ENCODE measurements around the gene ADGRF4.
A peak's percentile ranks its signal among the peaks of the same experiment; 100 is the strongest.

Gene ADGRF4

DNA sequence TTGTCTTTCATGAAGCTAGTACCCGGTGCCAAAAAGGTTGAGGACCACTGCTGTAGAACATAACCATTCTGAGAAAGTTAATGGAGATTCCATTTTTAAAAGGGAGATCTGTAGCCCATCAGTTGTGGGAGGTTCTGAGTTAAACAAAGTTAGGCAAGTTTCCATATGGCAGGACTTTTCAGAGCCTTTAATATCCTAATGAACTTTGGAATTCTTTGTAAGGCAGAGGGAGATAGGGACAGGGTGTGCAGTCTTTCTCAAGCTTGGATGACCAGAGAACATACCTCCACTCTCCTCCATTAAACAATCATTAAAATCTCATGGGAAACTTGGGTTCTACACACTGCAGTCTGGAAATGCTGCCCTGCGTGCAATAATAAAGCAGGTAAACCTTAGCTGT lies 14.8 kb downstream of the ADGRF4 start:
- H3K27me3 ChIP-seq (ENCODE audit: control insufficient read depth, insufficient read depth, low read length): no peaks in the 10 kb centered on the region
- H3K27ac ChIP-seq (ENCODE audit: low read depth, low read length): no peak overlapping the region
- no peaks in the 10 kb centered on the region for H3K9me3 ChIP-seq (ENCODE audit: control insufficient read depth, insufficient read depth, low read length)
- H3K4me3 ChIP-seq (ENCODE audit: low read depth, low read length): no peak overlapping the region
- H3K36me3 ChIP-seq (ENCODE audit: control insufficient read depth, insufficient read depth, low read length): no peaks in the 10 kb centered on the region
- H3K9ac ChIP-seq (ENCODE audit: low read depth, low read length): no peak overlapping the region
- H3K4me1 ChIP-seq (ENCODE audit: control insufficient read depth, insufficient read depth, low read length): no peaks in the 10 kb centered on the region

DNA sequence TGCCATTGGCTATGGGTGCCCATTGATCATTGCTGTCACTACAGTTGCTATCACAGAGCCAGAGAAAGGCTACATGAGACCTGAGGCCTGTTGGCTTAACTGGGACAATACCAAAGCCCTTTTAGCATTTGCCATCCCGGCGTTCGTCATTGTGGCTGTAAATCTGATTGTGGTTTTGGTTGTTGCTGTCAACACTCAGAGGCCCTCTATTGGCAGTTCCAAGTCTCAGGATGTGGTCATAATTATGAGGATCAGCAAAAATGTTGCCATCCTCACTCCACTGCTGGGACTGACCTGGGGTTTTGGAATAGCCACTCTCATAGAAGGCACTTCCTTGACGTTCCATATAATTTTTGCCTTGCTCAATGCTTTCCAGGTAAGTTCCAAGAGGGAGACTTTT lies 16.4 kb downstream of the ADGRF4 start:
- H3K4me1 ChIP-seq (ENCODE audit: control insufficient read depth, insufficient read depth, low read length): no peaks in the 10 kb centered on the region
- H3K4me3 ChIP-seq (ENCODE audit: low read depth, low read length): no peak overlapping the region
- no peaks in the 10 kb centered on the region for H3K36me3 ChIP-seq (ENCODE audit: control insufficient read depth, insufficient read depth, low read length)
- no peak overlapping the region for H3K9ac ChIP-seq (ENCODE audit: low read depth, low read length)
- no peaks in the 10 kb centered on the region for H3K9me3 ChIP-seq (ENCODE audit: control insufficient read depth, insufficient read depth, low read length)
- H3K27ac ChIP-seq (ENCODE audit: low read depth, low read length): no peak overlapping the region
- H3K27me3 ChIP-seq (ENCODE audit: control insufficient read depth, insufficient read depth, low read length): no peaks in the 10 kb centered on the region

DNA sequence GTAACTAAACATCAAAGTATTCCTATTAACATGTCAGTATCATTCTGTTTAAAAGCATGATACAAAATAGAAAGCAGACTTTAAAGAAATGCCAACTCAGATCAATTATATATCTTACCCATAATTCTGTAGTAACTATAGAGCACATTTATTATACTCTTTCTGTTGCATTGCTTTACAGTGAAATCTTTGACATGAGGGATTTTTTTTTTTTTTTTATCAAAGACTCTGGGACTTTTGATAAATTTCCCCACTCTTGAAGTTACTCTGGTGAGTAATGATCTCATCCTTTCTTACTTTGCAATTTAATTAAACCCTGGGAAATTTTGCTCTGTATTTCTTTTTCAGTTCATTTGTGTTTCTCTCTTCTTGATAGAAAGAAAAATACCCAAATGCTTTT lies 17.4 kb downstream of the ADGRF4 start:
- no peaks in the 10 kb centered on the region for H3K4me1 ChIP-seq (ENCODE audit: control insufficient read depth, insufficient read depth, low read length)
- no peak overlapping the region for H3K27ac ChIP-seq (ENCODE audit: low read depth, low read length)
- no peaks in the 10 kb centered on the region for H3K9me3 ChIP-seq (ENCODE audit: control insufficient read depth, insufficient read depth, low read length)
- H3K27me3 ChIP-seq (ENCODE audit: control insufficient read depth, insufficient read depth, low read length): no peaks in the 10 kb centered on the region
- H3K36me3 ChIP-seq (ENCODE audit: control insufficient read depth, insufficient read depth, low read length): no peaks in the 10 kb centered on the region
- H3K4me3 ChIP-seq (ENCODE audit: low read depth, low read length): no peak overlapping the region
- H3K9ac ChIP-seq (ENCODE audit: low read depth, low read length): no peak overlapping the region

DNA sequence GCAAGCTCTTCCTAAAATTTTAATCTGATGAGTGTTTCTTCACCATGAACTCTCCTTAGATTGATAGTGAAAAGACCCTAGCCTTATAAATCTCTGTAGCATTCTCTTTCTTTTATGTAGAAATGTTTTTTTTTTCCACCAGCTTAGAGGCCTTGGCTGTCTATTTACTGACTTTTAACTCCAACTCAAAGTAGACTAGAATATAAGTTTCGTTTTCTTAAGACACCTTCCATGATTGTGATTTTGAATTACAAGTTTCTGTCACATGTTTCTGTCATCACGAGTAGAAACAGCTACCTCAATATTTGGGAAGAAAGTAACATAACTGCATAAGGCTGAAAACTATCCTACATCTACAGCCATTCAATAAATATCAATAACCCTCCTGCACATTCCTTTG lies 17.8 kb downstream of the ADGRF4 start:
- H3K27ac ChIP-seq (ENCODE audit: low read depth, low read length): no peak overlapping the region
- H3K27me3 ChIP-seq (ENCODE audit: control insufficient read depth, insufficient read depth, low read length): no peaks in the 10 kb centered on the region
- no peak overlapping the region for H3K9ac ChIP-seq (ENCODE audit: low read depth, low read length)
- no peaks in the 10 kb centered on the region for H3K9me3 ChIP-seq (ENCODE audit: control insufficient read depth, insufficient read depth, low read length)
- H3K4me3 ChIP-seq (ENCODE audit: low read depth, low read length): no peak overlapping the region
- H3K36me3 ChIP-seq (ENCODE audit: control insufficient read depth, insufficient read depth, low read length): no peaks in the 10 kb centered on the region
- no peaks in the 10 kb centered on the region for H3K4me1 ChIP-seq (ENCODE audit: control insufficient read depth, insufficient read depth, low read length)

DNA sequence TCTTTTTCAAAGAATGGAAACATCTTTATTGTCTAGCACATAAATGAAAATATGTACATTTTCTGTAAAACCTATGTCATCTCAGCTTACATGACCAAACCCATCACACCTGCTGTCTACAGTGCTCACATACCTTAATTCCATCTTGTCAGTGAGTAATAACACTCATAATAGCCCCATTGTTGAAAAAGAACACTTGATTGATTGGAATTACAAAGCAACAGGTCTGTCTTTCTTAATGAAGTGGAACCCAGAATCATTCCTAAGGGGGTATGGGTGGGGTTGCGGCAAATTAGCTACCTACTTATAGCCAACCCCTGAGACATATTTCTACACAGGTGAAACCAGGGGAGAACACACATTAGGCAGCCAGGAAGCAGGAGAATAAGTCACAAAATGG lies 20.2 kb downstream of the ADGRF4 start:
- H3K9me3 ChIP-seq (ENCODE audit: control insufficient read depth, insufficient read depth, low read length): no peaks in the 10 kb centered on the region
- H3K27me3 ChIP-seq (ENCODE audit: control insufficient read depth, insufficient read depth, low read length): no peaks in the 10 kb centered on the region
- no peak overlapping the region for H3K27ac ChIP-seq (ENCODE audit: low read depth, low read length)
- no peaks in the 10 kb centered on the region for H3K4me1 ChIP-seq (ENCODE audit: control insufficient read depth, insufficient read depth, low read length)
- H3K36me3 ChIP-seq (ENCODE audit: control insufficient read depth, insufficient read depth, low read length): no peaks in the 10 kb centered on the region
- H3K9ac ChIP-seq (ENCODE audit: low read depth, low read length): no peak overlapping the region
- H3K4me3 ChIP-seq (ENCODE audit: low read depth, low read length): no peak overlapping the region

DNA sequence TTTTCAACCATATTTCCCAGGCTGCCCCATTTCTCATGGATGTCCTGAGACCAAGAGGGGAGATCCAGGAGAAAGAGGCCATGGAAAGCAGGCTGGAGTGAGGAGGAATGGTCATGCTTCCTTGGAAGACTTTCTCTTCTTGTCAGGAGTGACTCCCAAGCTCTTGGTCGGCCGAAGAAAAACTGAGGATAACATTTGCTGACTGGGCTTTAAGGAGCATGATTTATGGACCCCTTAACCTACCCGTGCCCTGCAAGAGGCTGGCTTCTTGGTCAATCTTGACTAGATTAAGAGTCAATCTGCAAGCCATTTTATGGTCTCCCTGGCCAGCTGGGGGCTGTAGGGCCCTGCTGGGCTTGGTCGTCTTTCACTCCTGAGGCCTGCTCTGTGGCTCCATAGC lies 22.8 kb downstream of the ADGRF4 start:
- no peaks in the 10 kb centered on the region for H3K27me3 ChIP-seq (ENCODE audit: control insufficient read depth, insufficient read depth, low read length)
- H3K4me1 ChIP-seq (ENCODE audit: control insufficient read depth, insufficient read depth, low read length): no peaks in the 10 kb centered on the region
- H3K9ac ChIP-seq (ENCODE audit: low read depth, low read length): no peak overlapping the region
- no peaks in the 10 kb centered on the region for H3K9me3 ChIP-seq (ENCODE audit: control insufficient read depth, insufficient read depth, low read length)
- no peak overlapping the region for H3K4me3 ChIP-seq (ENCODE audit: low read depth, low read length)
- H3K36me3 ChIP-seq (ENCODE audit: control insufficient read depth, insufficient read depth, low read length): no peaks in the 10 kb centered on the region
- no peak overlapping the region for H3K27ac ChIP-seq (ENCODE audit: low read depth, low read length)

DNA sequence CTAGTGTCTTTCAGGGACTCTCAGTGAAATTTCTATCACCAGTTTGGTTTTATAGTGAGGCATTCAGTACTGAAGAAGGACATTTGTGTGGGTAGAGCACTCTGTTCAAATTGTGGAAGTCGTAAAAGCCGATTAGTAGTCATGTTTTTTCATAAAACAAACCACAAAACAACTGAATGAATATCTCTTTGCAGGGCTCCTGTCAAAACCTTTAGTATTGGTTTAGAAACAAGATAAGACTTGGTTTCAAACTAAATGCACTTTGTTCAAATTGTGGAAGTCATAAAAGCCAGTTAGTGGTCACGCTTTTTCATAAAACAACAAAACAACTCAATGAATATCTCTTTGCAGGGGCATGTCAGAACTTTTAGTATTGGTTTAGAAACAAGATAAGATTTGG lies 23.8 kb downstream of the ADGRF4 start:
- H3K9me3 ChIP-seq (ENCODE audit: control insufficient read depth, insufficient read depth, low read length): no peaks in the 10 kb centered on the region
- H3K4me1 ChIP-seq (ENCODE audit: control insufficient read depth, insufficient read depth, low read length): no peaks in the 10 kb centered on the region
- no peak overlapping the region for H3K9ac ChIP-seq (ENCODE audit: low read depth, low read length)
- H3K4me3 ChIP-seq (ENCODE audit: low read depth, low read length): no peak overlapping the region
- H3K27me3 ChIP-seq (ENCODE audit: control insufficient read depth, insufficient read depth, low read length): no peaks in the 10 kb centered on the region
- H3K27ac ChIP-seq (ENCODE audit: low read depth, low read length): no peak overlapping the region
- no peaks in the 10 kb centered on the region for H3K36me3 ChIP-seq (ENCODE audit: control insufficient read depth, insufficient read depth, low read length)

DNA sequence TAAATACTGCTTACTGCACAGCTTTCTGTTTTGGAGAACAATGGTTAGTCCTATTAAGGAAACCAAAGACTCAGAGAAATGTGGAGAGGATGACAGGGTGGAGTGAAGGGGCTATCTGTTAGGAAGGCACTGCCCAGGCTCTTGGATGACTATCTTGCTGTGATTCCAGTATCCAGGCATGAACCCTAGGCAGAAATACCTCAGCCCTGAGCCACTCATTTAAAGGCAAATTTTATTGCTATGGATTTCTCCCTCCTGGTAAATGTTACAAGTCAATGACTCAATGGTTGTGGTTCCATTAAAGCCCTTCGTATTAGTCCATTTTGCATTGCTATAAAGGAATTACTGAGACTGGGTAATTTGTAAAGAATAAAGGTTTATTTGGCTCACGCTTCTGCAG lies 25.9 kb downstream of the ADGRF4 start:
- Histone ChIP-seq H3K4me1 (ENCODE audit: control insufficient read depth, insufficient read depth, low read length) (no peaks in the 10 kb centered on the region), H3K9ac (ENCODE audit: low read depth, low read length) (no peak overlapping the region), H3K4me3 (ENCODE audit: low read depth, low read length) (no peak overlapping the region), H3K9me3 (ENCODE audit: control insufficient read depth, insufficient read depth, low read length) (no peaks in the 10 kb centered on the region), H3K27ac (ENCODE audit: low read depth, low read length) (no peak overlapping the region), H3K36me3 (ENCODE audit: control insufficient read depth, insufficient read depth, low read length) (no peaks in the 10 kb centered on the region), H3K27me3 (ENCODE audit: control insufficient read depth, insufficient read depth, low read length) (no peaks in the 10 kb centered on the region)

DNA sequence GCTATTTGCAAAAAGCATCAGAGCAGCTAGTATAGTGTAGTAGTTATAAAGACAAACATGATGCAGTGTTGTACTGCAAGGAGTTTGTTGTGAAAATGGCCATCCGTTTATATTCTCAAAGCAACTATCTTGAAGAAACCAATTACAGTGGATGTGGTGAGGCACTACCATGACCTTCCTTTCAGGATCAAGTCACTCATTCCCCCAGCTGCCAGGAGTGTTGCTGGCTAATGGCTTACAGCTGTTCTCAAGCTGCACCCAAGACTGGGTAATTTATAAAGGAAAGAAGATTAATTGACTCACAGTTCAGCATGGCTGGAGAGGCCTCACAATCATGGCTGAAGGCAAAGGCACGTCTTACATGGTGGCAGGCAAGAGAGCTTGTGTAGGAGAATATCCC lies 29.0 kb downstream of the ADGRF4 start:
- Histone ChIP-seq H3K4me1 (ENCODE audit: control insufficient read depth, insufficient read depth, low read length) (no peaks in the 10 kb centered on the region), H3K9me3 (ENCODE audit: control insufficient read depth, insufficient read depth, low read length) (no peaks in the 10 kb centered on the region)

DNA sequence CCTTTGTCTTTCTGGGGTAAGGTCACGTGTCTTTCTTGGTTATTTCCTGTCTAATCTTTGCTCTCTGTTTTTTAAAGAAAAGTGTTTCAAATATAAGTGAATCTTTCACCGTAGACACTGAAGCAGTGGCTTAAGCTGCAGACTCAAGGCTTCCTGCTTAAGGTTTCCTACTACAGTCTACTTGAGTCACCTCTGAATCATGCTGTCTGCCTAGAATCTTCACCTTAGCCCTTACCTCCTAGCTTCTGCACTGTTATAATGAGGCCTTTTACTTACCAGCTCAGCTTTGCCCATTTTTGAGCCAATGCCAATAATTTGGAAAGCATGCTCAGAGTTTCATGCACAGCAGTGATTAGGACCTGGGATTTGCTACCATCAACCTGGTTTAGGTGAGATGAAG lies 30.6 kb downstream of the ADGRF4 start:
- H3K36me3 ChIP-seq (ENCODE audit: control insufficient read depth, insufficient read depth, low read length): no peaks in the 10 kb centered on the region
- H3K27ac ChIP-seq (ENCODE audit: low read depth, low read length): no peak overlapping the region
- H3K27me3 ChIP-seq (ENCODE audit: control insufficient read depth, insufficient read depth, low read length): no peaks in the 10 kb centered on the region
- H3K4me3 ChIP-seq (ENCODE audit: low read depth, low read length): no peak overlapping the region
- peaks cover 8% of the 10 kb centered on the region for H3K4me1 ChIP-seq (ENCODE audit: control insufficient read depth, insufficient read depth, low read length)
- H3K9ac ChIP-seq (ENCODE audit: low read depth, low read length): no peak overlapping the region
- H3K9me3 ChIP-seq (ENCODE audit: control insufficient read depth, insufficient read depth, low read length): no peaks in the 10 kb centered on the region

More for the DNA sequence above, 29.0 kb downstream of the ADGRF4 start:
- H3K9ac ChIP-seq (ENCODE audit: low read depth, low read length): no peak overlapping the region
- H3K27ac ChIP-seq (ENCODE audit: low read depth, low read length): no peak overlapping the region
- no peaks in the 10 kb centered on the region for H3K27me3 ChIP-seq (ENCODE audit: control insufficient read depth, insufficient read depth, low read length)
- no peak overlapping the region for H3K4me3 ChIP-seq (ENCODE audit: low read depth, low read length)
- no peaks in the 10 kb centered on the region for H3K36me3 ChIP-seq (ENCODE audit: control insufficient read depth, insufficient read depth, low read length)

DNA sequence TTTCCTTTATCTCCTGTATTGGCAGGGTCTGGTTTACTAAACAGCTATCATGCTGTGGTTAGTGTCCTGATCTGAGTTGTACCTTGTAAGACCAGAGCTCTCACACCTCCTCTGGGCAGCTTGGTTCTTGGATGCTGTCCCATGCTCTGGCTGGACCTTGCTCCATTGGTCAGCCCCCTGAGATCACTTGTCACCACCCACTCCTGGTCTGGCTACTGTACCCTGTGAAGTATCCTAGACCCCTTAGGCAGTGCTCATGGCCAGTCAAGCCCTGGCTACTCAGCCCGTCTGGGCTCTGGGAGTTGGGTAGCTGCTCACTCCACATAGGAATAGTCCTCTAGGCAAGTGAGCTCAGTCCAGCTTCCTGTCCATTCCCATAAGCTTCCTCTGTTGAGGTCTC lies 31.1 kb downstream of the ADGRF4 start:
- H3K9ac ChIP-seq (ENCODE audit: low read depth, low read length): no peak overlapping the region
- H3K4me3 ChIP-seq (ENCODE audit: low read depth, low read length): no peak overlapping the region
- no peaks in the 10 kb centered on the region for H3K36me3 ChIP-seq (ENCODE audit: control insufficient read depth, insufficient read depth, low read length)
- no peaks in the 10 kb centered on the region for H3K9me3 ChIP-seq (ENCODE audit: control insufficient read depth, insufficient read depth, low read length)
- H3K27ac ChIP-seq (ENCODE audit: low read depth, low read length): no peak overlapping the region
- peaks cover 12% of the 10 kb centered on the region for H3K4me1 ChIP-seq (ENCODE audit: control insufficient read depth, insufficient read depth, low read length)
- H3K27me3 ChIP-seq (ENCODE audit: control insufficient read depth, insufficient read depth, low read length): no peaks in the 10 kb centered on the region

DNA sequence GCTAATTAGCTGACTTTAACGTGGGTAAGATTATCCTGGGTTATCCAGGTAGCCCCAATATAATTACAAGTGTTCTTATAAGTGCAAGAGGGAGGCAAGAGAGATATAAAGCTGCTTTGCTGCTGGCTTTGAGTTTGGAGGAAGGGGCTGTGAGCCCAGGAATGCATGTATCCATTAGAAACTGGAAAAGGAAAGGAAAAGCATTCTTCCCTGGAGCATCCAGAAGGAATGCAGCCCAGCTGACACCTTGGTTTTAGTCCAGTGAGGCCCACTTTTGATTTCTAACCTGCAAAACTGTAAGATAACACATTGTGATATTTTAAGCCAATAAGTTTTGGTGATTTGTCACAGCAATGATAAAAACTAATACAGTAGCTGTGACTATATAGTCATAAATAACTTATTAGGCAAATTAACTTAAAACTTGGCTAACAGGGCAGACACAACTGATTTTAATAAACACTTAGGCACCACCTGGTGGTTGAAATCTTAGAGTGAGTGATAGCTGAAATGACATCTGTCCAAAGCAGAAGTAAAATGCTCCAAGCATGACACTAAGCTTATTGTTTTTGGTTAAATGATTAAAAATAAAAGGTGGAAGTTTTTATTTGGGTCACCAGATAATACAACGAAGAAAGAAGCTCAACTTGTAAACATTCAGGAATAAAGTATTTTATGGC lies 35.6 kb downstream of the ADGRF4 start:
- Histone ChIP-seq H3K36me3 (ENCODE audit: control insufficient read depth, insufficient read depth, low read length) (no peaks in the 10 kb centered on the region), H3K27me3 (ENCODE audit: control insufficient read depth, insufficient read depth, low read length) (no peaks in the 10 kb centered on the region), H3K9ac (ENCODE audit: low read depth, low read length) (no peak overlapping the region), H3K4me3 (ENCODE audit: low read depth, low read length) (no peak overlapping the region), H3K9me3 (ENCODE audit: control insufficient read depth, insufficient read depth, low read length) (no peaks in the 10 kb centered on the region), H3K27ac (ENCODE audit: low read depth, low read length) (peak overlapping the region; percentile 81), H3K4me1 (ENCODE audit: control insufficient read depth, insufficient read depth, low read length) (peaks cover 39% of the 10 kb centered on the region)

All from HUES48 (cell line).